Testis (tissue), 2 donors: Measurements from ENCODE around the gene CCDC70.

Source experiments
- CTCF ChIP-seq, 3 experiments: fragments of 450-650 bp in 2 of 3; fragments of 200-600 bp in 1 of 3; sonication (generic) in 1 of 3; IDR thresholded peaks; one replicate each; pipeline ENCODE4 v1.5.1; 2016 to 2019; ENCODE audit warnings: antibody characterized with exemption in 3 of 3, mild to moderate bottlenecking in 2 of 3, moderate library complexity in 1 of 3
- POLR2A ChIP-seq: fragments of 450-650 bp; IDR thresholded peaks from one replicate; pipeline ENCODE4 v1.6.1; 2017; ENCODE audit warnings: antibody characterized with exemption, mild to moderate bottlenecking, moderate library complexity

- TF ChIP-seq CTCF (IDR thresholded peaks at IDR 0.05) (no peak), POLR2A (no peak)
Observed at GRCh38 chr13:51815848-51816247, 45.9 kb upstream of the CCDC70 start.
